Measurements from ENCODE around the gene SYNGR3. TPM values are rescaled to one million over a fixed set of nuclear protein-coding genes. Genes with fewer than 3 reads are reported as not detected.

Gene SYNGR3
- total RNA-seq, 1 donor from 2014 or later = 2.1 TPM

DNA sequence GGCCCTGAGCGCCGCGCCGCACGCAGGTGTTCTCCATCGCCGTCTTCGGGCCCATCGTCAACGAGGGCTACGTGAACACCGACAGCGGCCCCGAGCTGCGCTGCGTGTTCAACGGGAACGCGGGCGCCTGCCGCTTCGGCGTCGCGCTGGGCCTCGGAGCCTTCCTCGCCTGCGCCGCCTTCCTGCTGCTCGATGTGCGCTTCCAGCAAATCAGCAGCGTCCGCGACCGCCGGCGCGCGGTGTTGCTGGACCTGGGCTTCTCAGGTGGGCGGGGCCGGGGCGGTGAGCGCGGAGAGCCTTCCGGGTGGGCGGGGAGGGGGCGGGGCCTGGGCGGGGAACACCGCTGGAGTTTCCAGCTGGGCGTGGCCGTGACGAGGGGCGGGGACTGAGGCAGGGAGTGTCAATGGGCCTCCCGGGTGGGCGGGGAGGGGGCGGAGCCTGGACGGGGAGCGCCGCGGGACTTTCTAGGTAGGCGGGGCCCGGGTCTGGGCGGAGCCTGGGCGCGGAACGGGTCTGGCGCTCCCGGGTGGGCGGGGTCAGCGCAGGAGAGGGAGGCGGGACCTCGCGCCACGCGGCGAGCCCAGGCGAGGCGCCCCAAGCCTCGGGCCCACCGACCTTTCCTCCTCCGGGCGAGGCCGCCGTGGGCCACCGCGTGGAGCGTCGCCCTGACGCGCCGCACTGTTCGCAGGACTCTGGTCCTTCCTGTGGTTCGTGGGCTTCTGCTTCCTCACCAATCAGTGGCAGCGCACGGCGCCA lies 2.4 kb downstream of the SYNGR3 start:
- TF ChIP-seq, protein P1, sequence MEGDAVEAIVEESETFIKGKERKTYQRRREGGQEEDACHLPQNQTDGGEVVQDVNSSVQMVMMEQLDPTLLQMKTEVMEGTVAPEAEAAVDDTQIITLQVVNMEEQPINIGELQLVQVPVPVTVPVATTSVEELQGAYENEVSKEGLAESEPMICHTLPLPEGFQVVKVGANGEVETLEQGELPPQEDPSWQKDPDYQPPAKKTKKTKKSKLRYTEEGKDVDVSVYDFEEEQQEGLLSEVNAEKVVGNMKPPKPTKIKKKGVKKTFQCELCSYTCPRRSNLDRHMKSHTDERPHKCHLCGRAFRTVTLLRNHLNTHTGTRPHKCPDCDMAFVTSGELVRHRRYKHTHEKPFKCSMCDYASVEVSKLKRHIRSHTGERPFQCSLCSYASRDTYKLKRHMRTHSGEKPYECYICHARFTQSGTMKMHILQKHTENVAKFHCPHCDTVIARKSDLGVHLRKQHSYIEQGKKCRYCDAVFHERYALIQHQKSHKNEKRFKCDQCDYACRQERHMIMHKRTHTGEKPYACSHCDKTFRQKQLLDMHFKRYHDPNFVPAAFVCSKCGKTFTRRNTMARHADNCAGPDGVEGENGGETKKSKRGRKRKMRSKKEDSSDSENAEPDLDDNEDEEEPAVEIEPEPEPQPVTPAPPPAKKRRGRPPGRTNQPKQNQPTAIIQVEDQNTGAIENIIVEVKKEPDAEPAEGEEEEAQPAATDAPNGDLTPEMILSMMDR (conservative IDR thresholded peaks at IDR 0.05) = no peak
- peak; percentile 70 for DNase-seq (ENCODE audit: low read depth, low spot score)
- no peak overlapping the region for H3K4me3 Mint-ChIP-seq
- H3K9me3 Mint-ChIP-seq = no peaks in the 10 kb centered on the region
- peaks cover 65% of the 10 kb centered on the region for H3K27me3 Mint-ChIP-seq (ENCODE audit: low read depth)
- H3K27ac Mint-ChIP-seq (ENCODE audit: unreplicated experiment) = no peak overlapping the region
- peaks cover 19% of the 10 kb centered on the region for H3K36me3 Mint-ChIP-seq (ENCODE audit: low read depth)
- peaks cover 7% of the 10 kb centered on the region for H3K4me1 Mint-ChIP-seq

DNA sequence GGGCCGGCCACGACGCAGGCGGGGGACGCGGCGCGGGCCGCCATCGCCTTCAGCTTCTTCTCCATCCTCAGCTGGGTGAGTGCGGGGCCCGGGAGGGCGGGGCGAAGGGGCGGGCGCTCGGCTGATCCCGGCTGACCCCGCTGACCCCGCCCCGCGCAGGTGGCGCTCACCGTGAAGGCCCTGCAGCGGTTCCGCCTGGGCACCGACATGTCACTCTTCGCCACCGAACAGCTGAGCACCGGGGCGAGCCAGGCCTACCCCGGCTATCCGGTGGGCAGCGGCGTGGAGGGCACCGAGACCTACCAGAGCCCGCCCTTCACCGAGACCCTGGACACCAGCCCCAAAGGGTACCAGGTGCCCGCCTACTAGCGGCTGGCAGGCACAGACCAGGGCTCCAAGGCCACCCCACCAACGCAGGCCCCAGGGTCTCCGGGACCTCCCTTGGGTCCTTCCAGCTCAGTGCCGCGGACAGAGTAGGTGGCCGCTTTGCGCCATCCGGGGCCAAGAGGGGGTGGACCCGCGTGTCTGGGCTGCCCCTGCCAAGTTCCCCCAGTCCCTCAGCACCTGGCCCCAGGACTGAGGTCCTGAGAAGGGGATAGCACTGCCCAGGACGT lies 3.0 kb downstream of the SYNGR3 start:
- Mint-ChIP-seq H3K4me3 (no peak overlapping the region), H3K27me3 (ENCODE audit: low read depth) (peaks cover 59% of the 10 kb centered on the region), H3K4me1 (peaks cover 7% of the 10 kb centered on the region), H3K9me3 (no peaks in the 10 kb centered on the region), H3K27ac (ENCODE audit: unreplicated experiment) (no peak overlapping the region), H3K36me3 (ENCODE audit: low read depth) (peaks cover 16% of the 10 kb centered on the region)
- no peak for DNase-seq (ENCODE audit: low read depth, low spot score)
- TF ChIP-seq, protein P1 (conservative IDR thresholded peaks at IDR 0.05) = no peak

DNA sequence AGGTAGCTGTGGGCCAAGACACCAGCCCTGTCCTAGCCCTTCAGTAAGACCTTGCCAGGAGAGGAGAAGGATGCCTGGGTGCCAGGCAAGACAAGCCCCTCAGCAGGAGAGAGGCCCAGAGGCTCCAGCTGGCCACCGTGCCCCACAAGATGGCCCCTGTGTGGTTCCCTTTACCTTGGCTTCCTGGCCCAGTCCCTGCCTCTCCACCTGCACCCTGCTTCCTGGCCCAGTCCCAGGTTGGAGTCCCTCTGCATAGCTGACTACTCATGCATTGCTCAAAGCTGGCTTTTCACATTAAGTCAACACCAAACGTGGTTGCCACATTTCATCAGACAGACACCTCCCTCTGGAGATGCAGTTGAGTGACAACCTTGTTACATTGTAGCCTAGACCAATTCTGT lies 4.0 kb downstream of the SYNGR3 start:
- peaks cover 50% of the 10 kb centered on the region for H3K27me3 Mint-ChIP-seq (ENCODE audit: low read depth)
- no peak for DNase-seq (ENCODE audit: low read depth, low spot score)
- peaks cover 13% of the 10 kb centered on the region for H3K36me3 Mint-ChIP-seq (ENCODE audit: low read depth)
- TF ChIP-seq, protein P1 (conservative IDR thresholded peaks at IDR 0.05) = no peak
- peaks cover 4% of the 10 kb centered on the region for H3K4me1 Mint-ChIP-seq
- H3K4me3 Mint-ChIP-seq = peak overlapping the region; percentile 78
- no peaks in the 10 kb centered on the region for H3K9me3 Mint-ChIP-seq
- no peak overlapping the region for H3K27ac Mint-ChIP-seq (ENCODE audit: unreplicated experiment)

DNA sequence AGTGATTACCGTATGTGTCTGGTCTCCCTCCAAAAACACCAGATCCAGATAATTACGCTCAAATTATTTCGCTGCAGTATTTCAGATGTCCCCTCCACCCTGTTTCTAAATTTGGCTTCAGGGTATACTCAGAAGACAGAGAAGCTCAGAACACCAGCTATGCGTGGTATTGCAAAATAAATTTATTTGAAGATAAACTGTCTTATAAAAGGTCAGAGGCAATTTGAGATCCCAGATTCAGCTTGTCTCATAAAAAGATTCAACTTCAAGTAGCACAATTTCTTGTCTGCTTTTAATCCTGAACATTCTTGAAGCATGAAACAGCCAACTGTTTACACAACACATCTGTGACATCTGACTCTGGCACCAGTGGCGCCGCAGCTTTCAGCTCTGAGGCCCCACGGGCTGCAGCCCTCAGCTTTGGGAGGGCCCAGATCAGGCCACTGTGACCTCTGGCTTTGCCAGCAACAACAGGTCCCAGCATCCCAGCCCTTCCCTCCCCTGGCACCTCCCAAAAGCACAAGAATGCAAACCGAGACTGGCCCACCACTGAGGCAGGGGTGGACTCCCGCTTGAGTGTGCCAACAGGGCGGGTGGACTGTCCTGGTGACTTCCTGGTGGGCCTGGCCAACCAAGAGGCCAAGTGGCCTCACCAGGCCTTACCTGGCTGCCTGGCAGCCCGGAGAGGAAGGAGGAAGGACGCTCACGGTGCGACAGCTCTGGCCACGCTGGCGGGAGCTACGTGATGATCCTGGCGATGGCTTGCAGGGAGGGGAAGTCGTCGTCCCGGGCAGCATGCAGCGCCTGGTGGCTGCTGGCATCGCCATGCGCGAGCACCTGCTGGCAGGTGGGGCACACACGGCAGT lies 8.0 kb downstream of the SYNGR3 start:
- Mint-ChIP-seq H3K4me3 (peak overlapping the region; percentile 23), H3K27me3 (ENCODE audit: low read depth) (peaks cover 21% of the 10 kb centered on the region), H3K27ac (ENCODE audit: unreplicated experiment) (no peak overlapping the region), H3K9me3 (no peaks in the 10 kb centered on the region), H3K36me3 (ENCODE audit: low read depth) (peaks cover 9% of the 10 kb centered on the region), H3K4me1 (no peaks in the 10 kb centered on the region)
- TF ChIP-seq, protein P1 (conservative IDR thresholded peaks at IDR 0.05) = no peak
- DNase-seq (ENCODE audit: low read depth, low spot score) = no peak

DNA sequence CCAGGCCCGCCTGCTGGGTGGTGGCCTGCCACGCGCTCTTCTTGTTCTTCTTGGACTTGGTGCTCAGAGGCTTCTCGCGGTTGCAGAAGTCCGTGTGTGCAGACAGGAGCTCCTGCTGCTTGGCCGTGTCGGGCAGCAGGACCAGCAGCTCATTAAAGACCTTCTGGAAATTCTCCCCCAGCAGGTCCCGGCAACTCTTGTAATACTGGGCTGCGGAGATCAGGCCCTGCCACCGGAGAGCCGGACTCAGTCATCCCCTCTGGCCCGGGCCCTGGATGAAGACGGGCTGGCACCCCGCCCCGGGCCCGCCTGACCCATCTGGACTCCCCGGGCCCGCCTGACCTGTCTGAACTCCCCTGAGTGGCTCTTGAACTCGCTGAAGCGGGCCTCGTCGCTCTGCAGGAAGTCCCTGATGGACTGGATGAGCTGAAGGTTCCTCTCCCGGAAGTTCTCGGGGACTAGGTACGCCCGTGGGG lies 8.6 kb downstream of the SYNGR3 start:
- DNase-seq (ENCODE audit: low read depth, low spot score) = no peak
- Mint-ChIP-seq H3K4me1 (no peaks in the 10 kb centered on the region), H3K9me3 (no peaks in the 10 kb centered on the region), H3K4me3 (no peak overlapping the region), H3K27me3 (ENCODE audit: low read depth) (peaks cover 17% of the 10 kb centered on the region), H3K27ac (ENCODE audit: unreplicated experiment) (no peak overlapping the region), H3K36me3 (ENCODE audit: low read depth) (peaks cover 9% of the 10 kb centered on the region)
- TF ChIP-seq, protein P1 (conservative IDR thresholded peaks at IDR 0.05) = no peak

All from neural crest cell (in vitro differentiated cells).